A549 (cell line): ENCODE measurements around the gene ZNF337. TPM values are rescaled to one million over a fixed set of nuclear protein-coding genes. Genes with fewer than 3 reads are reported as not detected.
A peak's percentile ranks its signal among the peaks of the same experiment; 100 is the strongest.

Experiments used
- ATAC-seq, 2 experiments: fragments of 200-7000 bp in 1 of 2; fragments of >200 bp in 1 of 2; cut with Nextera tagmentation in 1 of 2; cut with Tn5 transposase in 1 of 2; 3 replicates each; pipeline versions ENCODE4 v1.8.0 to v1.9.1; 2018 to 2020; ENCODE audit warnings: mild to moderate bottlenecking in 1 of 2, moderate library complexity in 1 of 2
- CTCF ChIA-PET: fragments of 300-600 bp; sonication (Branson Sonifier 250); formaldehyde crosslinking; extraction: SDS; loops from one replicate; lab custom pipeline; 2021; ENCODE audit warnings: antibody characterized with exemption, inconsistent platforms; lab: Yijun Ruan, JAX
- POLR2A ChIA-PET: fragments of 350-600 bp; formaldehyde crosslinking; extraction: SDS; loops from one replicate; lab custom pipeline; 2021; ENCODE audit warnings: antibody characterized with exemption, inconsistent platforms; lab: Yijun Ruan, JAX
- DNase-seq, 2 experiments: peaks; one replicate each; pipeline versions ENCODE4 v3.0.0 to v3.0.0-alpha.2; 2011 to 2016; ENCODE audit warnings: low read depth in 1 of 2, low spot score in 1 of 2
- FAIRE-seq: peaks from 2 replicates; lab custom pipeline; 2011; peaks lifted over from hg19 to GRCh38; lab: Jason Lieb, UNC
- H3K27ac ChIP-seq, 2 experiments: fragments of >200 bp; sonication (Bioruptor Twin); formaldehyde crosslinking; 3 replicates each; pipeline ENCODE4 v1.5.1; 2016 to 2017
- H3K4me1 ChIP-seq: fragments of >200 bp; sonication (Bioruptor Twin); formaldehyde crosslinking; 3 replicates; pipeline ENCODE4 v1.6.1; 2016
- H3K4me2 ChIP-seq: fragments of >200 bp; sonication (Bioruptor Twin); formaldehyde crosslinking; 3 replicates; pipeline ENCODE4 v1.6.1; 2016
- H3K4me3 ChIP-seq: fragments of >200 bp; sonication (Bioruptor Twin); formaldehyde crosslinking; 3 replicates; pipeline ENCODE4 v1.5.1; 2016
- H3K9me3 ChIP-seq: fragments of >200 bp; sonication (Bioruptor Twin); formaldehyde crosslinking; 3 replicates; pipeline ENCODE4 v1.6.1; 2016
- CBX8 ChIP-seq: fragments of 200-600 bp; sonication (generic); IDR thresholded peaks from 2 replicates; pipeline ENCODE4 v1.6.1; 2016
- CEBPB ChIP-seq, 2 experiments: fragments of >200 bp in 1 of 2; sonication (Bioruptor Twin) in 1 of 2; formaldehyde crosslinking in 1 of 2; IDR thresholded peaks; 2 replicates each; pipeline ENCODE4 v1.6.1; 2012 to 2016
- CHD4 ChIP-seq: fragments of 200-600 bp; sonication (generic); IDR thresholded peaks from 2 replicates; pipeline ENCODE4 v1.6.1; 2016; ENCODE audit warnings: antibody characterized with exemption, mild to moderate bottlenecking, borderline replicate concordance
- FOSL2 ChIP-seq, 2 experiments: fragments of 450-650 bp in 1 of 2; fragments of >200 bp in 1 of 2; sonication (Bioruptor Twin) in 1 of 2; formaldehyde crosslinking; IDR thresholded peaks; 2 replicates each; pipeline versions ENCODE4 v1.5.0 to v1.6.1; 2016 to 2020; ENCODE audit warnings: mild to moderate bottlenecking in 1 of 2, moderate library complexity in 1 of 2
- JUN ChIP-seq, 2 experiments: fragments of >200 bp; sonication (Bioruptor Twin); formaldehyde crosslinking; IDR thresholded peaks; 2 replicates in 1 of 2; 3 replicates in 1 of 2; pipeline ENCODE4 v1.6.1; 2016 to 2017
- MAFK ChIP-seq: fragments of 450-650 bp; IDR thresholded peaks from 2 replicates; pipeline ENCODE4 v1.6.1; 2014; ENCODE audit not compliant: partially characterized antibody
- MAZ ChIP-seq: fragments of 150-350 bp; IDR thresholded peaks from 2 replicates; pipeline ENCODE4 v1.6.1; 2014; ENCODE audit warnings: antibody characterized with exemption, low read depth, low read length, borderline replicate concordance
- MYC ChIP-seq: IDR thresholded peaks from 2 replicates; pipeline ENCODE4 v1.6.1; 2012; ENCODE audit warnings: mild to moderate bottlenecking, inconsistent platforms, low read length, improper control_type of control experiment, borderline replicate concordance
- NFE2L2 ChIP-seq: fragments of 150-350 bp; conservative IDR thresholded peaks from 2 replicates; pipeline ENCODE4 v1.6.1; 2014; ENCODE audit warnings: low read length
- NPAS2 ChIP-seq: fragments of 250-450 bp; sonication (Bioruptor Pico); IDR thresholded peaks from 2 replicates; pipeline ENCODE4 v1.8.0; 2022; ENCODE audit warnings: mild to moderate bottlenecking, moderate library complexity, borderline replicate concordance
- PBX3 ChIP-seq: IDR thresholded peaks from 2 replicates; pipeline ENCODE4 v1.6.1; 2012
- PHF8 ChIP-seq: fragments of 200-600 bp; sonication (generic); IDR thresholded peaks from 2 replicates; pipeline ENCODE4 v1.6.1; 2016; ENCODE audit warnings: low read depth, mild to moderate bottlenecking, antibody characterized with exemption, moderate library complexity, borderline replicate concordance
- POLR2A ChIP-seq: IDR thresholded peaks from 2 replicates; pipeline ENCODE4 v1.6.1; 2012; ENCODE audit warnings: mild to moderate bottlenecking, low read length
- POLR2AphosphoS2 ChIP-seq: conservative IDR thresholded peaks from 2 replicates; pipeline ENCODE4 v1.6.1; 2012; ENCODE audit warnings: low read length, improper control_type of control experiment, inconsistent platforms
- RAD21 ChIP-seq, 2 experiments: fragments of >200 bp in 1 of 2; sonication (Bioruptor Twin) in 1 of 2; formaldehyde crosslinking in 1 of 2; IDR thresholded peaks in 1 of 2; conservative IDR thresholded peaks in 1 of 2; 2 replicates in 1 of 2; 3 replicates in 1 of 2; pipeline ENCODE4 v1.6.1; 2012 to 2018; ENCODE audit warnings: inconsistent platforms in 1 of 2
- REST ChIP-seq: fragments of 200-600 bp; sonication (generic); IDR thresholded peaks from 2 replicates; pipeline ENCODE4 v1.6.1; 2016; ENCODE audit warnings: antibody characterized with exemption, mild to moderate bottlenecking, moderate library complexity
- RNF2 ChIP-seq: fragments of 200-600 bp; sonication (generic); IDR thresholded peaks from 2 replicates; pipeline ENCODE4 v1.6.1; 2016; ENCODE audit warnings: low read depth, mild to moderate bottlenecking, antibody characterized with exemption, moderate library complexity, borderline replicate concordance
- TFCP2L1 ChIP-seq: fragments of 250-450 bp; sonication (Bioruptor Pico); IDR thresholded peaks from 2 replicates; pipeline ENCODE4 v1.5.0; 2021; ENCODE audit warnings: mild to moderate bottlenecking
- WGBS: methylation state at CpG from one replicate; pipeline ENCODE4 v1.1.6; 2017; ENCODE audit errors: missing lambda C conversion rate; 5-methylcytosine and 5-hydroxymethylcytosine counted together
- polyA minus RNA-seq: library from RNA; depleted of rRNA, polyadenylated mRNA; stranded (reverse); fragments of >200 nt; gene quantifications from 2 replicates; pipeline ENCODE4 v1.2.3, GENCODE V29; 2011; rRNA and poly(A)+ RNA removed
- polyA plus RNA-seq, 4 experiments: library from polyadenylated mRNA; depleted of rRNA in 3 of 4; stranded (reverse); fragments of >200 nt; fragmentation: RNase III in 1 of 4; extraction: RNeasy Plus Mini Kit Qiagen cat#74134 plus additional on column Dnase treatment in 1 of 4; gene quantifications; 2 replicates in 3 of 4; 3 replicates in 1 of 4; pipeline ENCODE4 v1.2.3, GENCODE V29; 2011 to 2017
- TF ChIP-seq, protein P1 (sequence below): fragments of 250-450 bp; sonication (Bioruptor Pico); IDR thresholded peaks from 2 replicates; pipeline ENCODE4 v1.5.0; 2021; ENCODE audit warnings: mild to moderate bottlenecking, moderate library complexity, borderline replicate concordance
- TF ChIP-seq, protein P2 (sequence below): fragments of 150-350 bp; IDR thresholded peaks from 2 replicates; pipeline ENCODE4 v1.6.1; 2014; ENCODE audit warnings: low read depth, mild to moderate bottlenecking, low read length
- TF ChIP-seq, protein P3 (sequence below): IDR thresholded peaks from 2 replicates; pipeline ENCODE4 v1.6.1; 2012
- TF ChIP-seq, protein P4 (sequence below): fragments of >200 bp; sonication (Bioruptor Twin); formaldehyde crosslinking; IDR thresholded peaks from 2 replicates; pipeline ENCODE4 v1.6.1; 2016
- TF ChIP-seq, protein P5 (sequence below): fragments of >200 bp; sonication (Bioruptor Twin); formaldehyde crosslinking; IDR thresholded peaks from 3 replicates; pipeline ENCODE4 v1.6.1; 2016
- TF ChIP-seq, protein P6 (sequence below): IDR thresholded peaks from 2 replicates; pipeline ENCODE4 v1.6.1; 2012; ENCODE audit warnings: low read depth, borderline replicate concordance

Gene ZNF337
- polyA plus RNA-seq (2011; rRNA removed): 25.4 and 29.7 TPM in 2 replicates
- 8.9 and 9.0 TPM in 2 replicates for polyA plus RNA-seq (2012; cell fraction: cytosol; rRNA removed)
- polyA plus RNA-seq (2012; cell fraction: nucleus; rRNA removed): 25.2 and 33.6 TPM in 2 replicates
- polyA plus RNA-seq (2017; fragmentation: RNase III; extraction: RNeasy Plus Mini Kit Qiagen cat#74134 plus additional on column Dnase treatment): 16.5 to 18.2 TPM (median 17.6 TPM) in 3 replicates
- 24.1 and 26.6 TPM in 2 replicates for polyA minus RNA-seq

DNA sequence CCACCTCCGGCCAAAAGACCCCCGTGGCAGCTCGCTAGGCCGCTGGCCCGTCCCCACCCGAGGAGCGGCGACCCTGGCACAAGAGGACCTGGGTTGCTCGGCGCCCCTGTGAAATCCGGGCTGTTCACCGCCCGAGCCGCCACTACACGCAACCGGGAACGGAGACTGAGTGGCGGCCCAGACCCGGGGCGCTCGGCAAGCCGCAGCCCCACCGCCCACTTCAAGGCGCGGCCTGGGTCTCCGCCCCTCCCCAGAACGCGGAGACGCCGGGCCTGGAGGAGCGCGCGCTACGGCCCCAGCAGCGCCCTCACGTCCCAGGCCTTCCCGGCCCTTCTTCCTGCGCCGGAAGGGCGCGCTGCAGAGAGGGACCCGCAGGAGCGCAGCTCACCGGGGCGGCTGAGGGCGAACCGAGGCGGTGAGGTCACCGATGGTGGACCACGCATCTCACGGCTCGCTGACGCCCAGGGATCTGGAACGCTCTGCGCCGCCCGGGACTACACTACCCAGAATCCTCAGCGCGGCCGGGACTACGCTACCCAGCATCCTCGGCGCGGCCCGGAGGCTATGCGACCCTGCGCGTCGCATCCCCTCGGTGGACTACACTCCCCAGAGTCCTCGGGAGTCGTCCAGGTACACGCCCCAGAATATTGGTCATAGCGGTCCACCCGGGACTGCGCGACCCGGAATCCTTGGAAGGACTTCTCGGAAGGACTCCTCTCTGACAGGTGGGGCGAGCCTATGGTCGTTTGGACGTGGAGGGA lies at the start of gene ZNF337:
Gene ZNF337 (minus strand): TSS at position 483 of the 761 bp plus-strand sequence. CDS start 10,436 bp downstream, outside the sequence.
- TF ChIP-seq MAZ (no peak), TFCP2L1 (CRISPR knock-in tag) (0 out of 2 replicates have a peak, but pooled peaks have one; percentile 63), NPAS2 (no peak), POLR2AphosphoS2 (no peak), NFE2L2 (no peak), MAFK (no peak), REST (no peak), RNF2 (no peak), POLR2A (peak; percentile 72), CEBPB (IDR thresholded peaks at IDR 0.05) (no peak), FOSL2 (IDR thresholded peaks at IDR 0.05) (no peak), FOSL2 (CRISPR knock-in tag; IDR thresholded peaks at IDR 0.05) (peak; percentile 31), CHD4 (no peak), MYC (peak; percentile 63), JUN (IDR thresholded peaks at IDR 0.05) (peak; percentile 86 to 92), PBX3 (peak; percentile 42; the same call in 1 of the 2 replicates), RAD21 (conservative IDR thresholded peaks at IDR 0.05 in 1 of 2, IDR thresholded peaks at IDR 0.05 in 1 of 2) (peak in 1 of 2 experiments; percentile 28; a peak in 1 of 5 replicates), PHF8 (peak; percentile 95), CBX8 (no peak)
- TF ChIP-seq, protein P1, sequence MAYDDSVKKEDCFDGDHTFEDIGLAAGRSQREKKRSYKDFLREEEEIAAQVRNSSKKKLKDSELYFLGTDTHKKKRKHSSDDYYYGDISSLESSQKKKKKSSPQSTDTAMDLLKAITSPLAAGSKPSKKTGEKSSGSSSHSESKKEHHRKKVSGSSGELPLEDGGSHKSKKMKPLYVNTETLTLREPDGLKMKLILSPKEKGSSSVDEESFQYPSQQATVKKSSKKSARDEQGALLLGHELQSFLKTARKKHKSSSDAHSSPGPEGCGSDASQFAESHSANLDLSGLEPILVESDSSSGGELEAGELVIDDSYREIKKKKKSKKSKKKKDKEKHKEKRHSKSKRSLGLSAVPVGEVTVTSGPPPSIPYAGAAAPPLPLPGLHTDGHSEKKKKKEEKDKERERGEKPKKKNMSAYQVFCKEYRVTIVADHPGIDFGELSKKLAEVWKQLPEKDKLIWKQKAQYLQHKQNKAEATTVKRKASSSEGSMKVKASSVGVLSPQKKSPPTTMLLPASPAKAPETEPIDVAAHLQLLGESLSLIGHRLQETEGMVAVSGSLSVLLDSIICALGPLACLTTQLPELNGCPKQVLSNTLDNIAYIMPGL: 0 out of 2 replicates have a peak, but pooled peaks have one; percentile 14
- TF ChIP-seq, protein P2, sequence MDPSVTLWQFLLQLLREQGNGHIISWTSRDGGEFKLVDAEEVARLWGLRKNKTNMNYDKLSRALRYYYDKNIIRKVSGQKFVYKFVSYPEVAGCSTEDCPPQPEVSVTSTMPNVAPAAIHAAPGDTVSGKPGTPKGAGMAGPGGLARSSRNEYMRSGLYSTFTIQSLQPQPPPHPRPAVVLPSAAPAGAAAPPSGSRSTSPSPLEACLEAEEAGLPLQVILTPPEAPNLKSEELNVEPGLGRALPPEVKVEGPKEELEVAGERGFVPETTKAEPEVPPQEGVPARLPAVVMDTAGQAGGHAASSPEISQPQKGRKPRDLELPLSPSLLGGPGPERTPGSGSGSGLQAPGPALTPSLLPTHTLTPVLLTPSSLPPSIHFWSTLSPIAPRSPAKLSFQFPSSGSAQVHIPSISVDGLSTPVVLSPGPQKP: no peak
- TF ChIP-seq, protein P3, sequence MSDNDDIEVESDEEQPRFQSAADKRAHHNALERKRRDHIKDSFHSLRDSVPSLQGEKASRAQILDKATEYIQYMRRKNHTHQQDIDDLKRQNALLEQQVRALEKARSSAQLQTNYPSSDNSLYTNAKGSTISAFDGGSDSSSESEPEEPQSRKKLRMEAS: peak; percentile 91
- TF ChIP-seq, protein P4, sequence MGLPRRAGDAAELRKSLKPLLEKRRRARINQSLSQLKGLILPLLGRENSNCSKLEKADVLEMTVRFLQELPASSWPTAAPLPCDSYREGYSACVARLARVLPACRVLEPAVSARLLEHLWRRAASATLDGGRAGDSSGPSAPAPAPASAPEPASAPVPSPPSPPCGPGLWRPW: no peak
- TF ChIP-seq, protein P5, sequence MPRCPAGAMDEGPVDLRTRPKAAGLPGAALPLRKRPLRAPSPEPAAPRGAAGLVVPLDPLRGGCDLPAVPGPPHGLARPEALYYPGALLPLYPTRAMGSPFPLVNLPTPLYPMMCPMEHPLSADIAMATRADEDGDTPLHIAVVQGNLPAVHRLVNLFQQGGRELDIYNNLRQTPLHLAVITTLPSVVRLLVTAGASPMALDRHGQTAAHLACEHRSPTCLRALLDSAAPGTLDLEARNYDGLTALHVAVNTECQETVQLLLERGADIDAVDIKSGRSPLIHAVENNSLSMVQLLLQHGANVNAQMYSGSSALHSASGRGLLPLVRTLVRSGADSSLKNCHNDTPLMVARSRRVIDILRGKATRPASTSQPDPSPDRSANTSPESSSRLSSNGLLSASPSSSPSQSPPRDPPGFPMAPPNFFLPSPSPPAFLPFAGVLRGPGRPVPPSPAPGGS: peak; percentile 73; the same call in 2 of the 3 replicates
- TF ChIP-seq, protein P6, sequence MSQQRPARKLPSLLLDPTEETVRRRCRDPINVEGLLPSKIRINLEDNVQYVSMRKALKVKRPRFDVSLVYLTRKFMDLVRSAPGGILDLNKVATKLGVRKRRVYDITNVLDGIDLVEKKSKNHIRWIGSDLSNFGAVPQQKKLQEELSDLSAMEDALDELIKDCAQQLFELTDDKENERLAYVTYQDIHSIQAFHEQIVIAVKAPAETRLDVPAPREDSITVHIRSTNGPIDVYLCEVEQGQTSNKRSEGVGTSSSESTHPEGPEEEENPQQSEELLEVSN: peak; percentile 58; the same call in 1 of the 2 replicates
- peak; percentile 88 for FAIRE-seq
- Histone ChIP-seq H3K4me2 (peak within 1 kb of the TSS; percentile 91), H3K9me3 (peaks cover 15% of the 10 kb centered on the region; the same call in 2 of the 3 replicates), H3K4me1 (peaks cover 13% of the 10 kb centered on the region; the same call in 2 of the 3 replicates), H3K4me3 (peak within 1 kb of the TSS; percentile 86), H3K27ac (peak within 1 kb of the TSS; percentile 94 to 95)
- ATAC-seq: peak; percentile 98 to 99
- ChIA-PET POLR2A (no interaction called here), CTCF (no interaction called here)
- 1% methylated on average over 38 of the region's 82 CpGs for WGBS
- DNase-seq: peak; percentile 95 to 97
